GM12892 (cell line): ENCODE data around the gene PIP4K2A.

Experiments used
- DNase-seq: peaks from one replicate; pipeline ENCODE4 v3.0.0; 2011; ENCODE audit not compliant: insufficient read length
- FAIRE-seq: peaks from 2 replicates; lab custom pipeline; 2011; peaks lifted over from hg19 to GRCh38; lab: Jason Lieb, UNC
- POLR2A ChIP-seq: IDR thresholded peaks from 2 replicates; pipeline ENCODE4 v1.6.1; 2011; ENCODE audit warnings: low read depth, low read length, control low read depth
- POLR2AphosphoS5 ChIP-seq: IDR thresholded peaks from 2 replicates; pipeline ENCODE4 v1.6.1; 2011; ENCODE audit warnings: low read depth, low read length, control low read depth
- TAF1 ChIP-seq: IDR thresholded peaks from 2 replicates; pipeline ENCODE4 v1.6.1; 2011; ENCODE audit warnings: low read depth, mild to moderate bottlenecking, control low read depth, low read length, borderline replicate concordance

PIP4K2A gene

GRCh38 chr10:22673785-22674572 lies 40.4 kb downstream of the PIP4K2A start:
- DNase-seq: no peak
- TF ChIP-seq TAF1 (no peak), POLR2AphosphoS5 (no peak), POLR2A (no peak)
- no peak for FAIRE-seq

- DNase-seq: no peak
- no peak for FAIRE-seq
- TF ChIP-seq TAF1: no peak
- TF ChIP-seq POLR2AphosphoS5: no peak
- TF ChIP-seq POLR2A: no peak
Measured at GRCh38 chr10:22673091-22673392, 41.3 kb downstream of the PIP4K2A start.

- DNase-seq: no peak
- peak; percentile 73 for FAIRE-seq
- TF ChIP-seq TAF1 (no peak), POLR2AphosphoS5 (no peak), POLR2A (no peak)
Measured at GRCh38 chr10:22672319-22673090, 41.9 kb downstream of the PIP4K2A start.

GRCh38 chr10:22670788-22671187 lies 43.6 kb downstream of the PIP4K2A start:
- TF ChIP-seq POLR2A (no peak), POLR2AphosphoS5 (no peak), TAF1 (no peak)
- no peak for DNase-seq
- no peak for FAIRE-seq

- FAIRE-seq (peak; percentile 85), DNase-seq (no peak)
- no peak for TF ChIP-seq TAF1
Measured at GRCh38 chr10:22669163-22669711, 45.1 kb downstream of the PIP4K2A start.

GRCh38 chr10:22667093-22667480 lies 47.3 kb downstream of the PIP4K2A start:
- DNase-seq: no peak
- TF ChIP-seq POLR2AphosphoS5 (no peak), TAF1 (no peak)
- no peak for FAIRE-seq

- DNase-seq: no peak
- TF ChIP-seq POLR2AphosphoS5 (no peak), TAF1 (no peak), POLR2A (no peak)
- FAIRE-seq: peak; percentile 91
Measured at GRCh38 chr10:22666287-22667092, 47.9 kb downstream of the PIP4K2A start.

GRCh38 chr10:22665329-22665728 lies 49.0 kb downstream of the PIP4K2A start:
- DNase-seq (no peak), FAIRE-seq (peak; percentile 44)
- TF ChIP-seq TAF1 (no peak), POLR2AphosphoS5 (no peak), POLR2A (no peak)

GRCh38 chr10:22662733-22663330 lies 51.5 kb downstream of the PIP4K2A start:
- DNase-seq (no peak), FAIRE-seq (peak; percentile 85)
- no peak for TF ChIP-seq POLR2A
- no peak for TF ChIP-seq POLR2AphosphoS5
- TF ChIP-seq TAF1: no peak

GRCh38 chr10:22659866-22660265 lies 54.5 kb downstream of the PIP4K2A start:
- no peak for DNase-seq
- FAIRE-seq: peak; percentile 81
- TF ChIP-seq TAF1: no peak
- TF ChIP-seq POLR2AphosphoS5: no peak
- TF ChIP-seq POLR2A: no peak

GRCh38 chr10:22658745-22659410 lies 55.5 kb downstream of the PIP4K2A start:
- no peak for DNase-seq
- no peak for TF ChIP-seq TAF1
- no peak for TF ChIP-seq POLR2AphosphoS5
- no peak for TF ChIP-seq POLR2A
- no peak for FAIRE-seq
